ENCODE measurements around the gene PPFIBP1. TPM values are rescaled to one million over a fixed set of nuclear protein-coding genes. Genes with fewer than 3 reads are reported as not detected.
"Not testable (repeated sequence)": the region's sequence is repeated elsewhere in the genome, so short reads cannot be mapped to it uniquely, and the experiment has no call there.

The PPFIBP1 gene
- total and polyA plus RNA-seq, 2 of the 13 experiments (the other 11 are each of a cell fraction or from before 2014, with no cell fraction given) = 16.2 to 21.8 TPM

- CTCF ChIA-PET (ENCODE audit: low intra/inter-chr PET ratio, low total read pairs); H3K27me3 ChIP-seq (ENCODE audit: control insufficient read depth in 1 of 2, insufficient read depth in 2 of 2, low read length in 2 of 2); H3K9ac ChIP-seq (ENCODE audit: insufficient read depth, low read depth, low read length); H3K27ac ChIP-seq (ENCODE audit: extremely low read length, insufficient read depth, low read length); H2AFZ ChIP-seq (ENCODE audit: low read length); ATAC-seq; intact Hi-C loops (cut with micrococcal nuclease; ENCODE audit: unreplicated experiment); in situ Hi-C loops (cut with HindIII; ENCODE audit: extremely low pct_ligation_motif_present, low pct_unique_long_range_greater_than_20kb); FAIRE-seq; BruUV-seq (replicated peaks); H3K4me2 ChIP-seq (ENCODE audit: low read depth, low read length); DNase-seq (ENCODE audit: low spot score); H3K4me3 ChIP-seq (replicated peaks in 1 of 3; ENCODE audit: insufficient read depth in 1 of 3, low read depth in 2 of 3, low read length in 3 of 3); H4K20me1 ChIP-seq (ENCODE audit: insufficient read depth, low read length); H3K9me3 ChIP-seq (ENCODE audit: low read length); POLR2A ChIA-PET; H3K36me3 ChIP-seq (replicated peaks in 1 of 2; ENCODE audit: control insufficient read depth in 1 of 2, insufficient read depth in 2 of 2, low read length in 2 of 2); H3K79me2 ChIP-seq (ENCODE audit: insufficient read depth, low read length): not testable (repeated sequence)
- peaks cover 23% of the 10 kb centered on the region for H3K4me1 ChIP-seq (ENCODE audit: insufficient read depth, low read length)
- 96% methylated on average over 6 of the region's 7 CpGs for WGBS (ENCODE audit: low lambda C conversion rate)
Observed at GRCh38 chr12:27642892-27643291, 118.9 kb downstream of the PPFIBP1 start.

- no peaks in the 10 kb centered on the region for H3K79me2 ChIP-seq (ENCODE audit: insufficient read depth, low read length)
- no peak for FAIRE-seq
Observed at GRCh38 chr12:27644158-27644845, 120.3 kb downstream of the PPFIBP1 start.

More at GRCh38 chr12:27644158-27644845, 120.3 kb downstream of the PPFIBP1 start:
- Histone ChIP-seq H3K9me3 (ENCODE audit: low read length) (no peaks in the 10 kb centered on the region), H3K4me1 (ENCODE audit: insufficient read depth, low read length) (peaks cover 16% of the 10 kb centered on the region), H3K4me3 (replicated peaks in 1 of 3; ENCODE audit: insufficient read depth in 1 of 3, low read depth in 2 of 3, low read length in 3 of 3) (no peak overlapping the region), H3K27me3 (ENCODE audit: control insufficient read depth in 1 of 2, insufficient read depth in 2 of 2, low read length in 2 of 2) (no peaks in the 10 kb centered on the region), H3K9ac (ENCODE audit: insufficient read depth, low read depth, low read length) (no peak overlapping the region), H3K27ac (ENCODE audit: extremely low read length, insufficient read depth, low read length) (no peak overlapping the region), H3K4me2 (ENCODE audit: low read depth, low read length) (no peak overlapping the region), H2AFZ (ENCODE audit: low read length) (no peak overlapping the region), H4K20me1 (ENCODE audit: insufficient read depth, low read length) (no peaks in the 10 kb centered on the region), H3K36me3 (replicated peaks in 1 of 2; ENCODE audit: control insufficient read depth in 1 of 2, insufficient read depth in 2 of 2, low read length in 2 of 2) (0 out of 5 replicates have a peak, but pooled peaks cover 0 to 3% of the 10 kb centered on the region in 2 experiments)
- intact Hi-C loops (cut with micrococcal nuclease; ENCODE audit: unreplicated experiment) (no loop called here), in situ Hi-C loops (cut with HindIII; ENCODE audit: extremely low pct_ligation_motif_present, low pct_unique_long_range_greater_than_20kb) (no loop called here)
- TF ChIP-seq MTA1 (CRISPR knock-in tag; IDR thresholded peaks at IDR 0.05; ENCODE audit: borderline replicate concordance) (no peak), PAXIP1 (CRISPR knock-in tag; conservative IDR thresholded peaks at IDR 0.05) (no peak), MLX (CRISPR knock-in tag; IDR thresholded peaks at IDR 0.05) (no peak), IRF1 (CRISPR knock-in tag; IDR thresholded peaks at IDR 0.05; ENCODE audit: low read depth) (no peak), FOSL2 (CRISPR knock-in tag; IDR thresholded peaks at IDR 0.05) (no peak), TCF12 (IDR thresholded peaks at IDR 0.05) (no peak), TCF12 (CRISPR knock-in tag; IDR thresholded peaks at IDR 0.05) (no peak), U2AF1 (optimal IDR thresholded peaks at IDR 0.05; ENCODE audit: low read depth, low read length) (no peak), HBP1 (CRISPR knock-in tag; IDR thresholded peaks at IDR 0.05; ENCODE audit: low read depth) (no peak), TAF1 (CRISPR knock-in tag; IDR thresholded peaks at IDR 0.05) (no peak), ZNF468 (CRISPR knock-in tag; IDR thresholded peaks at IDR 0.05) (no peak), ZNF577 (CRISPR knock-in tag; IDR thresholded peaks at IDR 0.05; ENCODE audit: borderline replicate concordance, low read depth) (no peak)
- DNase-seq (ENCODE audit: low spot score) (no peak), ATAC-seq (no peak)
- WGBS (ENCODE audit: low lambda C conversion rate) = 97% methylated on average over 4 of the region's 4 CpGs
- no TSS peak for BruUV-seq (replicated peaks)
- ChIA-PET POLR2A (no interaction called here), CTCF (ENCODE audit: low intra/inter-chr PET ratio, low total read pairs) (no interaction called here)
